ENCODE data around the gene LTB.

LTB gene

DNA sequence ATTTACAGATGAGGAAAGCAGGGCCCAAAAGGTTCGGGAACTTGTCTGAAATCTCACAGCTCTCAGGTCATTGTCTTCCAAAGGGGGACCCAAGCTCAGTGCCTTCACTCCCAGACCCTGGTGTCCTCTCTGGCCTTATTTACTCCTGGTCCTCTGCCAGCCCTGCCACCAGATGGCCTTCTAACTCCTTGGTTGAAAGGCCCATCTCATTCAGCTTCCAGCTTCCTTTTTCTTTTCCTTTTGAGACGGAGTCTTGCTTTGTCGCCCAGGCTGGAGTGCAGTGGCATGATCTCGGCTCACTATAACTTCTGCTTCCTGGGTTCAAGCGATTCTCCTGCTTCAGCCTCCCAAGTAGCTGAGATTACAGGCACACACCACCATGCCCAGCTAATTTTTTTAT is 30.9 kb downstream of the LTB start:
- TF ChIP-seq, protein P1, sequence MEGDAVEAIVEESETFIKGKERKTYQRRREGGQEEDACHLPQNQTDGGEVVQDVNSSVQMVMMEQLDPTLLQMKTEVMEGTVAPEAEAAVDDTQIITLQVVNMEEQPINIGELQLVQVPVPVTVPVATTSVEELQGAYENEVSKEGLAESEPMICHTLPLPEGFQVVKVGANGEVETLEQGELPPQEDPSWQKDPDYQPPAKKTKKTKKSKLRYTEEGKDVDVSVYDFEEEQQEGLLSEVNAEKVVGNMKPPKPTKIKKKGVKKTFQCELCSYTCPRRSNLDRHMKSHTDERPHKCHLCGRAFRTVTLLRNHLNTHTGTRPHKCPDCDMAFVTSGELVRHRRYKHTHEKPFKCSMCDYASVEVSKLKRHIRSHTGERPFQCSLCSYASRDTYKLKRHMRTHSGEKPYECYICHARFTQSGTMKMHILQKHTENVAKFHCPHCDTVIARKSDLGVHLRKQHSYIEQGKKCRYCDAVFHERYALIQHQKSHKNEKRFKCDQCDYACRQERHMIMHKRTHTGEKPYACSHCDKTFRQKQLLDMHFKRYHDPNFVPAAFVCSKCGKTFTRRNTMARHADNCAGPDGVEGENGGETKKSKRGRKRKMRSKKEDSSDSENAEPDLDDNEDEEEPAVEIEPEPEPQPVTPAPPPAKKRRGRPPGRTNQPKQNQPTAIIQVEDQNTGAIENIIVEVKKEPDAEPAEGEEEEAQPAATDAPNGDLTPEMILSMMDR (IDR thresholded peaks at IDR 0.05; ENCODE audit: extremely low read depth, insufficient read depth, missing control alignments): peak; percentile 88
- in situ Hi-C loops (cut with MboI; ENCODE audit: low pct_unique_long_range_greater_than_20kb, low sequenced_read_pairs, unreplicated experiment): loop anchor here (5.0 kb wide), 1 partner anchor 41 kb away; the partner anchor contains the start of gene NCR3
- peak; percentile 70 for DNase-seq (ENCODE audit: low spot score)

DNA sequence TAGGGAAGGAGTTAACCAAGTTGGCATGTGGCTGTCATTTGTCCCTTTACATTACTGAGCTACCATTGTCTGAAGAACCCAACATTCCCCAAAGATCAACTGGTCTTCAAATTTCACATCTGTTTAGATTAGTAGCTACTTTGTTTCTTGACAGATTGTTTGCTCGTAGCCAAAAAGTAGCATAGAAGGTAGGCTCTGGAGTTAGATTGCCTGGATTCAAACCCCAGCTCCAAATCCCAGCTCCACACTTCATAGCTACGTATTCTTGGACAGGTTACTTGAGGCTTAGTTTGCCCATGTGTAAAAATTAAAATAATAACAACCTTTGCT is 33.7 kb downstream of the LTB start:
- TF ChIP-seq, protein P1 (IDR thresholded peaks at IDR 0.05; ENCODE audit: extremely low read depth, insufficient read depth, missing control alignments): no peak
- DNase-seq (ENCODE audit: low spot score): no peak
- in situ Hi-C loops (cut with MboI; ENCODE audit: low pct_unique_long_range_greater_than_20kb, low sequenced_read_pairs, unreplicated experiment): no loop called here

DNA sequence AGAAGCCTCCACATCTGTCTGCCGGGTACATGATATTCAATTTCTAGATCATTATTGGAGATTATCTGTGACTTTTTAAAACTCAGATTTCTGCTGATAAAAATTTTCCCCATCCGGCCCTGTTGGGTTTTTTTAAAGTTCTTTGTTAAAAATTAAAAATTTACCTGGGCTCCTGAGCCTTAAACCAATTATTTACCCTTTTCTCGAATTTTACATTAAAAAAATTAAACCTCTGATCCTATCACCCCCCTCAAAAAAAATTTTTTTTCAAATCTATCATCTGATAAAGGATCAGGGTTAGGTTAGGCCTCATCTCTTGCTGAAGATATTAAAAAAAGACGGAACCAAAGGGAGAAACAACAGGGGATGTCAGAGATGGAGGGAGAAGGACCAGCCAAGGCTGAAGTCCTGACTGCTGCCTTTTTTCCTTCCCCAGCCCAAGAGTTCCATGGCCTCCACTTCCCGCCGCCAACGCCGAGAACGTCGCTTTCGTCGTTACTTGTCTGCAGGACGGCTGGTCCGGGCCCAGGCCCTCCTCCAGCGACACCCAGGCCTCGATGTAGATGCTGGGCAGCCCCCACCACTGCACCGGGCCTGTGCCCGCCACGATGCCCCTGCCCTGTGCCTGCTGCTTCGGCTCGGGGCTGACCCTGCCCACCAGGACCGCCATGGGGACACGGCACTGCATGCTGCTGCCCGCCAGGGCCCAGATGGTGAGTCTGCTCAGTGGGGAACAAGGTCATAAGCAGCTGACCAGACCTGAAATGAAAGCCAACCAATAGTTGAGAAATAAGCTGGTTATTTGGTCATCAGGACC is 34.3 kb downstream of the LTB start:
- TF ChIP-seq, protein P1 (IDR thresholded peaks at IDR 0.05; ENCODE audit: extremely low read depth, insufficient read depth, missing control alignments): no peak
- DNase-seq (ENCODE audit: low spot score): no peak
- in situ Hi-C loops (cut with MboI; ENCODE audit: low pct_unique_long_range_greater_than_20kb, low sequenced_read_pairs, unreplicated experiment): no loop called here

DNA sequence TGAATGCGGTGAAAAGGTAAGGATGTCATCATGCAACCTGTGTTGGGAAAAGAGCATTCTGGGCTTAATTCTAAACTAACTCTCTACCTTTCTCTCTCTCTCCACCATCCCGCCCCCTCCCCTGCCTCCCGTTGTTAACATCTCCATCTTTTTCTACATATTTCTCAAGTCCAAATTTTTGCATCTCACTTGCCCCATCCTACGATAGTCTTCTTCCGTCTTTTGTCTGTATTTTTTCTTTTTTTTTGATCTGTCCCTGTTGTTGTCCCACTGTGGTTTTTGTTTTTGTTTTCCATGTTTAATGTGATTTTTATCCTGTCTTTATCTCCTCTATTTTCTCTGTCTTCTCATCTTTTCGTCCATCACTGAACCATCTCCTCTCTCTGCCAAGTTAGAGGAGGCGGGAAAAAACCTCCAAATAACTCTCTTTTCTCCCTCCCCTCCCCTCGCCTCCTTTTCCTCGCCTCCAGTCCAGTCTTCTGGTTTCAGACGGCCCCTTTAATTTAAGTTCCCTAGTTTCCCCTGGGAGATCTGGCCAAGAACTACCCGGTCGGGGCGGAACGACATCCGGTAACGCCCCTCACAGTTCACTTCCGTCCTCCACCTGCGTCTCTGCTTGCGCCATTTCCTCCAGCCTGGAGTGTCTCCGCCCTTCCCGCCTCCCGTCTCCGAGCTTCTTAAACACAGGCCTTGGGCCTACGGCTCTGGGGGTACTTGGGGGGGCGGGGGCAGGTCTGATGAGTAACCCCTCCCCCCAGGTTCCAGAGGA is 35.1 kb downstream of the LTB start, which contains the start of gene NFKBIL1:
NFKBIL1 (plus strand) TSS at position 651 of the 769 bp plus-strand sequence; CDS start at position 738, 87 bp downstream.
- in situ Hi-C loops (cut with MboI; ENCODE audit: low pct_unique_long_range_greater_than_20kb, low sequenced_read_pairs, unreplicated experiment): no loop called here
- peak; percentile 88 for DNase-seq (ENCODE audit: low spot score)
- TF ChIP-seq, protein P1 (IDR thresholded peaks at IDR 0.05; ENCODE audit: extremely low read depth, insufficient read depth, missing control alignments): no peak

DNA sequence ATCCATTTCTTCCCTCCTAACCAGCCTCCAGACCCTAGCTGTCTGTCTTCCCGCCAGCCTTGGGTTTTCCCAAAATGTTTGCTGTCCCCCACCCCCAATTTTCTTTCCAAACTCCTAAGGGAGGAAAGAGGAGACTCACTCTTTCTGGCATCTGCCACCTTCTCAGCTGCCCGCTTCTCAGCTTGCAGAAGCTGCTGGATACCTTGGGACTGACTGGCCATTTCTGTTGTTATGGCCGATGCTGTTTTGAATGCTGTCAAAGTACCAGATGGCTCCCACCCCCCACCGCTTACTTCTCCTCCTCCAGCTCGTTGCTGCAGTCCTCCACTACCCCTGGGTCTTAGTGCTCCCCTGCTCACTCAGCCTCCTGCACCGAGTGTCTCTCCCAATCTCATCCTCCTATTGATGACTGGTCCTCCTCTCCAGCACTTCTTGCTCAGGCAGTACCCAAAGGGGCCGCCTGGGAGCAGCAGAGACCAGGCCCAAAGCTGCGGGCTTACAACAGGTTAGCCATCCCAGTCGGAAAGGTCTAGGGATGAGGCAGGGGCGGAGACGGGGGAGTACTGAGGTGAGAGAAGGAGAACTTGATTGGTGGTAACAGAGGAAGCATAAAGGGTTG is 35.8 kb downstream of the LTB start, which contains the start of gene ATP6V1G2:
ATP6V1G2 (minus strand) TSS at position 270 of the 619 bp plus-strand sequence; CDS start at position 221, 49 bp downstream.
- in situ Hi-C loops (cut with MboI; ENCODE audit: low pct_unique_long_range_greater_than_20kb, low sequenced_read_pairs, unreplicated experiment): no loop called here
- peak; percentile 71 for DNase-seq (ENCODE audit: low spot score)
- TF ChIP-seq, protein P1 (IDR thresholded peaks at IDR 0.05; ENCODE audit: extremely low read depth, insufficient read depth, missing control alignments): peak; percentile 98

DNA sequence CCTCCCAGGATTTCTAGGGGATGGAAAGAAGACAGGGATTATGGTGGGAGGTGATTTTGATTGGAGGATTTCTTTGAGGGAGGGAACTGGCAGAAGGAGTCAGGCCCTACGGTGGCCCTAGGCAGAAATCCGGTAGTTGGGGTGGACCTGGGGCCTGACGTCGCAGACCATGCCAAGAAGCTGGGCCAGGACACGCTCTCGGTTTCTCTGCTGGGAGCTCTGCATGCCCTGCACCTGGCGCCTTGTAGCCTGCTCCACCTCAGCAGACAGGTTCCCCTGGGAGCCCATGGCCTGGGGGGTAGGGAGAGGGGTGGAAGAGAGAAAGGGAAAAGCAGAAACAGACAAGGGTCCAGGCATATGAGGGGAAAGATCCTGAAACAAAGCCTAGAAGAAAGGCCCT is 36.9 kb downstream of the LTB start:
- TF ChIP-seq, protein P1 (IDR thresholded peaks at IDR 0.05; ENCODE audit: extremely low read depth, insufficient read depth, missing control alignments): no peak
- no peak for DNase-seq (ENCODE audit: low spot score)
- in situ Hi-C loops (cut with MboI; ENCODE audit: low pct_unique_long_range_greater_than_20kb, low sequenced_read_pairs, unreplicated experiment): no loop called here
